Endothelial cell of umbilical vein (primary cell): Measurements from ENCODE around the gene RUNDC3A. TPM values are rescaled to one million over a fixed set of nuclear protein-coding genes. Genes with fewer than 3 reads are reported as not detected.
"Not testable (repeated sequence)": the region's sequence is repeated elsewhere in the genome, so short reads cannot be mapped to it uniquely, and the experiment has no call there.

Experiments used
- BruUV-seq: library from RNA; stranded (reverse); fragments of 400-500 nt; replicated peaks from 2 replicates; lab custom pipeline; 2021; lab: Mats Ljungman, UMichigan
- CTCF ChIA-PET: fragments of 300-600, 350-600 bp; sonication (Branson Sonifier 250); formaldehyde crosslinking; loops from one replicate; lab custom pipeline; 2021; ENCODE audit warnings: antibody characterized with exemption, inconsistent platforms; lab: Charles Lee
- POLR2A ChIA-PET: fragments of 300-600, 350-600 bp; sonication (Branson Sonifier 250); formaldehyde crosslinking; loops from one replicate; lab custom pipeline; 2021; ENCODE audit warnings: antibody characterized with exemption, inconsistent platforms; lab: Charles Lee
- DNase-seq: peaks from one replicate; pipeline ENCODE4 v3.0.0-alpha.2; 2011; ENCODE audit warnings: low read depth, low spot score
- FAIRE-seq: peaks from 2 replicates; lab custom pipeline; 2011; peaks lifted over from hg19 to GRCh38; lab: Jason Lieb, UNC
- H2AFZ ChIP-seq: 2 replicates; pipeline ENCODE4 v1.6.0; 2012; ENCODE audit warnings: low read depth, low read length, control low read depth, inconsistent platforms
- H3K27ac ChIP-seq: 2 replicates; pipeline ENCODE4 v1.5.1; 2011; ENCODE audit warnings: low read depth, mild to moderate bottlenecking, control low read depth, low read length, moderate library complexity; ENCODE audit not compliant: insufficient read depth
- H3K27me3 ChIP-seq, 2 experiments: 2 replicates each; pipeline versions ENCODE4 v1.6.0 to v1.6.1; 2011; ENCODE audit warnings: low read length in 2 of 2, mixed read lengths in 1 of 2; ENCODE audit not compliant: control insufficient read depth in 2 of 2, insufficient read depth in 2 of 2
- H3K36me3 ChIP-seq, 2 experiments: 2 replicates in 1 of 2; 3 replicates in 1 of 2; pipeline ENCODE4 v1.5.1; 2011; ENCODE audit warnings: low read length in 2 of 2, mild to moderate bottlenecking in 1 of 2, moderate library complexity in 1 of 2; ENCODE audit not compliant: control insufficient read depth in 2 of 2, insufficient read depth in 2 of 2; ENCODE audit errors: extremely low read depth in 1 of 2
- H3K4me1 ChIP-seq: 3 replicates; pipeline ENCODE4 v1.5.1; 2011; ENCODE audit warnings: mild to moderate bottlenecking, low read length; ENCODE audit not compliant: control insufficient read depth, insufficient read depth; ENCODE audit errors: extremely low read depth
- H3K4me2 ChIP-seq: 2 replicates; pipeline ENCODE4 v1.6.1; 2011; ENCODE audit warnings: low read length, control low read depth, mixed read lengths; ENCODE audit not compliant: insufficient read depth
- H3K4me3 ChIP-seq, 3 experiments: fragments of 200-600 bp in 1 of 3; sonication (generic), shearing (Covaris generic) in 1 of 3; replicated peaks in 1 of 3; 2 replicates each; pipeline ENCODE4 v1.5.1; 2011 to 2016; ENCODE audit warnings: control low read depth in 3 of 3, low read length in 3 of 3, mild to moderate bottlenecking in 2 of 3, inconsistent platforms in 1 of 3, low read depth in 1 of 3, moderate library complexity in 1 of 3; ENCODE audit not compliant: insufficient read depth in 1 of 3
- H3K79me2 ChIP-seq: 2 replicates; pipeline ENCODE4 v1.6.0; 2012; ENCODE audit warnings: low read length, inconsistent platforms; ENCODE audit not compliant: control insufficient read depth, insufficient read depth
- H3K9ac ChIP-seq: replicated peaks from 2 replicates; pipeline ENCODE3; 2011; ENCODE audit warnings: low read length, control low read depth; ENCODE audit not compliant: insufficient read depth; ENCODE audit errors: extremely low read depth
- H3K9me1 ChIP-seq: replicated peaks from 3 replicates; pipeline ENCODE4 v1.6.0; 2011; ENCODE audit warnings: mild to moderate bottlenecking, low read length; ENCODE audit not compliant: control insufficient read depth, insufficient read depth; ENCODE audit errors: extremely low read depth
- H3K9me3 ChIP-seq: replicated peaks from 2 replicates; pipeline ENCODE4 v1.5.1; 2012; ENCODE audit warnings: low read length, inconsistent platforms; ENCODE audit not compliant: control insufficient read depth, insufficient read depth
- H4K20me1 ChIP-seq: replicated peaks from 2 replicates; pipeline ENCODE3; 2011; ENCODE audit warnings: mild to moderate bottlenecking, low read length; ENCODE audit not compliant: control insufficient read depth, insufficient read depth; ENCODE audit errors: extremely low read depth
- dilution Hi-C: fragments of 300-500 bp; cut with MboI; formaldehyde crosslinking; loops from one replicate; pipeline ENCODE4 v1.15.0; 2019; ENCODE audit warnings: low sequenced_read_pairs; ENCODE audit not compliant: extremely low pct_ligation_motif_present
- intact Hi-C: fragments of 100-400 bp; cut with micrococcal nuclease; formaldehyde crosslinking; loops from one replicate; pipeline ENCODE4 v1.10.0; 2022
- polyA plus RNA-seq, 4 experiments: library from polyadenylated mRNA; depleted of rRNA in 3 of 4; stranded (reverse) in 3 of 4; unstranded in 1 of 4; fragments of >200 nt; gene quantifications; 2 replicates each; pipeline versions ENCODE4 v1.2.1 to v1.2.3, GENCODE V29; 2011 to 2012; ENCODE audit warnings: missing spikeins in 1 of 4
- total RNA-seq: library from RNA; stranded (reverse); gene quantifications from 2 replicates; pipeline ENCODE4 v1.2.3, GENCODE V29; 2021

RUNDC3A gene
- total and polyA plus RNA-seq, 2 donors (not counting 3 experiments of a cell fraction or from before 2014, with no cell fraction given): 0.12 TPM; not detected in 1

DNA sequence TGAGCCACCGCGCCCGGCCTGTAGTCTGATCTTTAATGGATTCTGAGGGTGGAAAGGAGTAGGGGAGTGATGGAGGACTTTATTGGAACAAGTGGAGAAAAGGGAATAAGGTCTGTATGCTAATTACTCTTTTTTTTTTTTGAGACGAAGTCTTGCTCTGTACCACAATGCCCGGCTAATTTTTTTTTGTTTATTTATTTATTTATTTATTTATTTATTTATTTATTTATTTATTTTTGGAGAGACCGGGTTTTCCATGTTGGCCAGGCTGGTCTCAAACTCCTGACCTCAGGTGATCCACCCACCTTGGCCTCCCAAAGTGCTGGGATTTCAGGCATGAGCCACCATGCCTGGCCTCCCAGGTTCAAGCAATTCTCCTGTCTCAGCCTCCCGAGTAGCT lies 21.1 kb downstream of the RUNDC3A start:
- H4K20me1 ChIP-seq, BruUV-seq, DNase-seq, H3K4me2 ChIP-seq, H3K4me3 ChIP-seq, H3K36me3 ChIP-seq, H3K27ac ChIP-seq, H3K9me3 ChIP-seq, intact Hi-C loops, H3K4me1 ChIP-seq, H3K9ac ChIP-seq, H2AFZ ChIP-seq, H3K9me1 ChIP-seq, H3K79me2 ChIP-seq, H3K27me3 ChIP-seq, FAIRE-seq, dilution Hi-C loops, POLR2A ChIA-PET: not testable (repeated sequence)
- CTCF ChIA-PET: interaction anchor here (0.6 to 5.1 kb wide), 12 partner anchors 15 to 386 kb away, joined by 3 to 58 read pairs (median 6); partner anchors contain the start of gene GRN

DNA sequence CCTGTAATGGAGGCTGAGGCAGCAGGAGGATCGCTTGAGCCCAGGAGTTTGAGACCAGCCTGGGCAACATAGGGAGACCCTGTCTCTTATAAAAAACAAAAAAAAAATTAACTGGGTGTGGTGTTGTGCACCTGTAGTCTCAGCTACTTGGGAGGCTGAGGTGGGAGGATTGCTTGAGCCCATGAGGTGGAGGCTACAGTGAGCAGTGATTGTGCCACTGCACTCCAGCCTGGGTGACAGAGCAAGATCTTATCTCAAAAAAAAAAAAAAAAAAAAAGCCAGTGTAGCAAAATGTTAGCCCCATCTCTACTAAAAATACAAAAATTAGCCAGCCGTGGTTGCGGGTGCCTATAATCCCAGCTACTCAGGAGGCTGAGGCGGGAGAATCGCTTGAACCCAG lies 21.9 kb downstream of the RUNDC3A start:
- H3K9me3 ChIP-seq, H3K4me1 ChIP-seq, H3K27me3 ChIP-seq, FAIRE-seq, H3K9ac ChIP-seq, H3K4me2 ChIP-seq, POLR2A ChIA-PET, H3K4me3 ChIP-seq, dilution Hi-C loops, H4K20me1 ChIP-seq, H3K79me2 ChIP-seq, H3K9me1 ChIP-seq, DNase-seq, H3K36me3 ChIP-seq, H3K27ac ChIP-seq, H2AFZ ChIP-seq, BruUV-seq: not testable (repeated sequence)
- CTCF ChIA-PET: interaction anchor here (0.6 to 5.1 kb wide), 21 partner anchors 12 to 387 kb away, joined by 3 to 58 read pairs (median 5); partner anchors contain the start of genes FAM171A2, GRN and RUNDC3A
- intact Hi-C loops: loop anchor here (2.0 kb wide), 1 partner anchor 15 kb away; the partner anchor contains the start of gene GRN
